Large intestine (tissue), 3 donors: ENCODE data around the gene PIK3R6. TPM values are rescaled to one million over a fixed set of nuclear protein-coding genes. Genes with fewer than 3 reads are reported as not detected.
"Not testable (repeated sequence)": the region's sequence is repeated elsewhere in the genome, so short reads cannot be mapped to it uniquely, and the experiment has no call there.

Source experiments
- DNase-seq, 2 donors: peaks; one replicate each; pipeline versions ENCODE4 v3.0.0 to v3.0.0-alpha.2; 2013
- H3K27ac ChIP-seq: one replicate; pipeline ENCODE4 v1.5.1; 2013; ENCODE audit warnings: low read length
- H3K27me3 ChIP-seq: 2 replicates; pipeline ENCODE4 v1.6.1; 2013; ENCODE audit warnings: low read length; ENCODE audit not compliant: control insufficient read depth, insufficient read depth
- H3K36me3 ChIP-seq: 2 replicates; pipeline ENCODE4 v1.6.1; 2013; ENCODE audit warnings: low read length; ENCODE audit not compliant: control insufficient read depth, insufficient read depth
- H3K4me1 ChIP-seq: one replicate; pipeline ENCODE4 v1.6.1; 2013; ENCODE audit warnings: low read length; ENCODE audit not compliant: control insufficient read depth, insufficient read depth
- H3K4me3 ChIP-seq: one replicate; pipeline ENCODE4 v1.5.1; 2013; ENCODE audit warnings: low read length
- H3K9me3 ChIP-seq: one replicate; pipeline ENCODE4 v1.6.1; 2013; ENCODE audit warnings: mild to moderate bottlenecking, low read depth, low read length, moderate library complexity; ENCODE audit not compliant: control insufficient read depth
- WGBS: methylation state at CpG from one replicate; pipeline ENCODE4 v1.1.5; 2013; ENCODE audit warnings: low lambda C conversion rate; ENCODE audit not compliant: insufficient coverage; 5-methylcytosine and 5-hydroxymethylcytosine counted together
- polyA plus RNA-seq: library from polyadenylated mRNA; unstranded; fragments of 120-200 nt; gene quantifications from one replicate; pipeline ENCODE4 v1.2.1, GENCODE V29; 2013

Gene PIK3R6
- polyA plus RNA-seq, 1 donor = 2.4 TPM

DNA sequence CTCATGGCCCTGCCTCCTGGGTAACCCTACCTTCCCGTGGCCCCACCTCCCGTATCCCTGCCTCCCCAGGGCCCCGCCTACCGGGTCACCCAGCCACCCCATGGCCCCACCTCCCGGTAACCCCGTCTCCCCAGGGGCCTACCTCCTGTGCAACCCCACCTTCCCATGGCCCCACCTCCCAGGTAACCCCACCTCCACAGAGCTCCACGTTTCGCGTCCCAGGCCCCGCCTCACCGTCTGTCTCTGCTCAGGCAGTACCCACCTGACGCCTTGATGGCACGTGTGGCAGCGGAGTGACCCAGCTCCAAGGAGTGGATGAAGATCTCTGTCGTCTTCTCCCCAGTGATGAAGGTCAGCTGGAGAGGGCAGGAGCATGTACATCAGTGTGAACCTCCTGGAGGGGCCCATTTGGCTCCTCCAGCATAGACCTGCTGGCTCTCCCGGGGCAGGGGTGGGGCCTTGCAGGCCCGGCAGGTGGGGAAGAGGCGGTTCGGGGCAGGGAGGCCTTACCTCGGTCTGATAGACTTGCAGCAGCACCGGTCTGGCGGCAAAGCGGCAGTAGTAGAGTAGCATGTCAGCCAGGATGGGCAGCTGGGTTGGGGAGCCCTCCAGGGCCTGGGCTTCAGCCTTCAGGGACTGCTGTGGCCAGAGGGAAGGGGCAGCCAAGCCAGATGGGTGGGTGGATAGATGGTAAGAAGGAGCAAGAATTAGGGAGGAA is 18.7 kb upstream of the PIK3R6 start:
- no peaks in the 10 kb centered on the region for H3K4me1 ChIP-seq
- WGBS = 100% methylated on average over 1 of the region's 23 CpGs

DNA sequence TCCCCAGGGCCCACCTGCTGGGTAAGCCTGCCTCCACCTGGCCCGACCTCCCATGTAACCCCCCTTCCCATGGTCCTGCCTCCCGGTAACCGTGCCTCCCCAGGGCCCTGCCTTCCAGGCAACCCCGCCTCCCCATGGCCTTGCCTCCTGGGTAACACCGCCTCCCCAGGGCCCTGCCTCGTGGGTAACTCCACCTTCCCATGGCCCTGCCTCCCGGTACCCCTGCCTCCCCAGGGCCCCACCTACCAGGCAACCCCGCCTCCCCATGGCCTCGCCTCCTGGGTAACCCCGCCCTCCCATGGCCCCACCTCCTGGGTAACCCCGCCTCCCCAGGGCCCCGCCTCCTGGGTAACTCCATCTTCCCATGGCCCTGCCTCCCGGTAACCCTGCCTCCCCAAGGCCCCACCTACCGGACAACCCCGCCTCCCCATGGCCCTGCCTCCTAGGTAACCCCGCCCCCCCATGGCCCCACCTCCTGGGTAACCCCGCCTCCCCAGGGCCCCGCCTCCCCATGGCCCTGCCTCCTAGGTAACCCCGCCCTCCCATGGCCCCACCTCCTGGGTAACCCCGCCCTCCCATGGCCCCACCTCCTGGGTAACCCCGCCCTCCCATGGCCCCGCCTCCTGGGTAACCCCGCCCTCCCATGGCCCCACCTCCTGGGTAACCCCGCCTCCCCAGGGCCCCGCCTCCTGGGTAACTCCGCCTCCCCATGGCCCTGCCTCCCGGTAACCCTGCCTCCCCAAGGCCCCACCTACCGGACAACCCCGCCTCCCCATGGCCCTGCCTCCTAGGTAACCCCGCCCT is 17.9 kb upstream of the PIK3R6 start:
- H3K9me3 ChIP-seq, H3K4me3 ChIP-seq, H3K27me3 ChIP-seq, DNase-seq, H3K27ac ChIP-seq, H3K36me3 ChIP-seq, H3K4me1 ChIP-seq: not testable (repeated sequence)
- no CpG with 5 or more reads among the region's 30 CpGs for WGBS

More for the DNA sequence above, 18.7 kb upstream of the PIK3R6 start:
- H3K9me3 ChIP-seq = no peaks in the 10 kb centered on the region
- no peak overlapping the region for H3K27ac ChIP-seq
- H3K27me3 ChIP-seq = no peaks in the 10 kb centered on the region
- no peak overlapping the region for H3K4me3 ChIP-seq
- H3K36me3 ChIP-seq = no peaks in the 10 kb centered on the region
- DNase-seq = no peak

DNA sequence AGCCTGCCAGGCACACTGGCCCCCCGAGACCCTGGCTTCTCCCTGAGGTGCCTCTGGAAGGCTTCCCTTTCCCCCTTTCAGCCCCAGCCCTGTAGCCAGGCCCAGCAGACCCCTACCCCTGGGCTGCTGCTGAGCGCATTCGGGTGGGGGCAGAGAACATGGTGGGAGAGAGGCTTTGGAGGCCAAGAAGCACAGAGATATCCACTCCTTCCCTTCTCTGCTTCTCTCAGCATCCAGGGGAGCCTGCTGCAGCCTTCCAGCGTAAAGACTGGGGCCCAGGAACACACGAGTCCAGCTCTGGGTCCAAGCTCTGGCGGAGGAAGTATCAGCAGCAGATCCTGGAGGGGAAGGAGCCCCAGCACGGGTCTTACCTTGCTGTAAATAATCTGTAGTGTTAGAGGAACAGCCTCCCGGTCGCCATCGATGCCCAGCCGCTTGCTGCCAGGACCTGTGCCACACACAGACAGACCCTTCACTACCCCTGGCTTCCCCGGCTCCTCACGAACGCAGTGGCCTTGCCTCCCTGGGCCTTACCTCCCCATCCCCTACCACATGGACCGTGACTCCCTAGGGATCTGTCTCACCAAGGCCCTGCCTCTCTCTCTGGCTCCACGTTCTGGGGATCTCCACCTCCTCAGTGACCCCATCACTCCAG is 17.0 kb upstream of the PIK3R6 start:
- Histone ChIP-seq H3K27ac (no peak overlapping the region), H3K36me3 (no peaks in the 10 kb centered on the region), H3K4me1 (no peaks in the 10 kb centered on the region), H3K4me3 (no peak overlapping the region), H3K27me3 (no peaks in the 10 kb centered on the region), H3K9me3 (no peaks in the 10 kb centered on the region)
- no CpG with 5 or more reads among the region's 16 CpGs for WGBS
- no peak for DNase-seq

DNA sequence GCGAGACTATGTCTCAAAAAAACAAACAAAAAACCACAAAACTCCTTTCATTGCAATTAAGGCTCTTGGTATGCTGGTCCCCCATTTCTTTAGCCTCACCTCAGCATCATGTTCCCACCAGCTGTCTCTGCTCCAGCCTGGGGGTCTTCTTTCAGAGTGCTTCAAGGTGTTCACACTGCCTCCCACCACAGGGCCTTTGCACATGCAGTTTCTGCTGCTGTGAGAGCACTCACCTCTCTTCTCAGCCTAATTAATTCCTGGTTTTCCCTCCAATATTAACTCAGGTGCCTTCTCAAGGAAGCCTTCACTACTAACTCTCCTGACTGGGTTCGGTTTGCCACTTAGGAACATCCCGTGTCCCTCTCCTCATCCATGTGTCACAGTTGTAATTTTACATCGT is 15.9 kb upstream of the PIK3R6 start:
- no CpG with 5 or more reads among the region's 4 CpGs for WGBS
- Histone ChIP-seq H3K27me3 (no peaks in the 10 kb centered on the region), H3K27ac (no peak overlapping the region), H3K36me3 (no peaks in the 10 kb centered on the region), H3K4me1 (no peaks in the 10 kb centered on the region), H3K4me3 (no peak overlapping the region), H3K9me3 (no peaks in the 10 kb centered on the region)
- no peak for DNase-seq

DNA sequence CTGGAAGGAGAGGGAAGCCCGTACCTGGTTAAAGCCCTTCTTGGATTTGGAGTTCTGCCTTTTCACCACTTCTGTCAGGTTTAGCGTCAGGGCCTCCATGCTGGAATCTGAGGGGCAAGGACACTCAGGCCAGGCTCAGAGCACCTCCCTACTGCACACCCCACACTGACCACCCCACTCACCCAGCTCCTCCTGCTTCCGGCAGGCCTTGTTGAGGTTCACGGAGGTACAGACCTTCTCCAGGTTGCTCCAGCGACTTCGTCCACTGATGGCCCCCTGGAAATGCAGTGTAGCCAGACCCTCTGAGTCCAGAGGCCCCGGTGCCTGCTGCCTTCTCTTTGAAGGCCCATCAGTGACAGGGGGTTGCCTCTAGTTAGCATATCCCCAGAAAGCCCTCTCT is 14.1 kb upstream of the PIK3R6 start:
- no CpG with 5 or more reads among the region's 7 CpGs for WGBS
- H3K4me3 ChIP-seq = no peak overlapping the region
- no peaks in the 10 kb centered on the region for H3K27me3 ChIP-seq
- no peaks in the 10 kb centered on the region for H3K9me3 ChIP-seq
- no peak overlapping the region for H3K27ac ChIP-seq
- no peaks in the 10 kb centered on the region for H3K36me3 ChIP-seq
- no peak for DNase-seq
- no peaks in the 10 kb centered on the region for H3K4me1 ChIP-seq

DNA sequence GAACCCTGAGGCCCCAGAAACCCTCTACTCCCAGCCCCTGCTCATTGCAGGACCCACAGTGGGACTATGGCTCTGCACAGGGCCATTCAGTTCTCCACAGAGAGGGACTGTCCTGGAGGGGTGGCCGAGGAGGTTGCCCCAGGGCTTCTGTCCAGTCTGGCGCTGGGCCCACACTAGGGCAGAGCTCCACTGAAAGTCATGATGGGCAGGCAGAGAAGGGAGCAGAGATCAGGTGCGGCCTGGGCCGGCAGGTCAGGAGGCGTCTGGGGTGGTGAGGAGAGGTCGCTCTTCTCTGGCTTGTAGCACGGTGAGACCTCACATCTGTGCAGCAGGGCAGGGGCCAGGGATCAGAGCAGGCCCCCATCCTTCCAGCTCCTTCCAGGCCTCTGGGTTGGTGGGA is 13.0 kb upstream of the PIK3R6 start:
- DNase-seq = no peak
- Histone ChIP-seq H3K4me3 (no peak overlapping the region), H3K27ac (no peak overlapping the region), H3K27me3 (peaks cover 6% of the 10 kb centered on the region), H3K4me1 (no peaks in the 10 kb centered on the region), H3K36me3 (no peaks in the 10 kb centered on the region), H3K9me3 (no peaks in the 10 kb centered on the region)
- WGBS = no CpG with 5 or more reads among the region's 7 CpGs

DNA sequence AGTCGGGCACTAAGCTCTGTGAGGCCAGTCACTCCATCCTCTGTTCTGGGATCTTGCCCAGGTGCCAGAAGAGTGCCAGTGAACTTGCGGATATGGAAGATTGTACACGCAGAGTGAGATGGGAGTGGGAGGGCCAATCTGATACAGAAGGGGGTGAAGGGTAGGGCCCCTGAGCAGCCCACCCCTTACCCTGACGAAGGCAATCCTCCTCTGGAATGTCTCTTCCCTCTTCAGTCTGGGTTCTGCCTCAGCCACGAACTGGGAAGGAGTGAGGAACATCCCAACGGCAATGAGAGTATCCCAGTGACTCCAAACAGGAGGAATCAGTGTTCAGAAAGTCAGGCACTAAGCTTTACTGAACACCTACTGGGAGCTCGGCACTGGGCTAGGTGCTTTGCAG is 11.9 kb upstream of the PIK3R6 start:
- Histone ChIP-seq H3K4me1 (no peaks in the 10 kb centered on the region), H3K36me3 (no peaks in the 10 kb centered on the region), H3K4me3 (no peak overlapping the region), H3K27ac (no peak overlapping the region), H3K9me3 (no peaks in the 10 kb centered on the region), H3K27me3 (peaks cover 11% of the 10 kb centered on the region)
- WGBS = no CpG with 5 or more reads among the region's 7 CpGs
- no peak for DNase-seq

DNA sequence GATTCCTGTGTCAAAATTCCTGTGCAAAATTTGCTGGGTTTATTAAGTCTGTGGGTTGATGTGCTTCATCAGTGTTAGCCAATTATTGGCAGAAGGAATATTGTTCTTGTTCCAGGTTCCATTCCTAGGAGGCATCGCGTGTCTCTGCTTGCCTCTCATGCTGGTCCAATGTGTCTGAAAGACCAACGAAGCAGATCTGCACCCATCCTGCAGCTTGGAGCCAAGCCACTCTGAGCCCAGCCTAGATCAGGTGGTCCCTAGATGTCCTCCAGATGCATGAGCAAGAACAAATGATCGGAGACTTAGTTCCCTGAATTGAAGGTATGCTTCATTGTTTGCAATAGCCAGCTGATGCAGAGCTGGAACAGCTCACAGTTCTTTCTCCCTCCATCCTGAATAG is 10.5 kb upstream of the PIK3R6 start:
- peaks cover 19% of the 10 kb centered on the region for H3K27me3 ChIP-seq
- no peak for DNase-seq
- H3K27ac ChIP-seq = no peak overlapping the region
- H3K9me3 ChIP-seq = no peaks in the 10 kb centered on the region
- no peak overlapping the region for H3K4me3 ChIP-seq
- no CpG with 5 or more reads among the region's 4 CpGs for WGBS
- H3K4me1 ChIP-seq = no peaks in the 10 kb centered on the region
- no peaks in the 10 kb centered on the region for H3K36me3 ChIP-seq

DNA sequence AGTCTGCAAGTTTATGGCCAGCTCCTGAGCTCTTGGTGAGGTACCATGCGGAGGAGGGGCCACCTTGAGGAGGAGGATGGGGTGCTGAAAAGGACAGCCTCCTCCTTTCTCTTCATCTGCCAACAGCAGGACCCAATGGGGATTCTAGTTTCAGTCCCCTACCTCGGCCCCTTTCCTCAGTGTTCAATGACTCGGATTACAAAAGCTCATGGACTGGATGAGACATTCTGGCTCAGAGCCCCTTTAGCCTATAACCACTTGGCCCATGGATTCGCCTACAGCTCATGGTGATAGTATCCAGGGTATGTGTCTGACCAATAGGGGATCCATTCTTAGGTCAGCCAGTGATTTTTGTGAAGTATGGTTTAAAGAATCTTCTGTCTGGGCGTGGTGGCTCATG is 8.5 kb upstream of the PIK3R6 start:
- no CpG with 5 or more reads among the region's 5 CpGs for WGBS

DNA sequence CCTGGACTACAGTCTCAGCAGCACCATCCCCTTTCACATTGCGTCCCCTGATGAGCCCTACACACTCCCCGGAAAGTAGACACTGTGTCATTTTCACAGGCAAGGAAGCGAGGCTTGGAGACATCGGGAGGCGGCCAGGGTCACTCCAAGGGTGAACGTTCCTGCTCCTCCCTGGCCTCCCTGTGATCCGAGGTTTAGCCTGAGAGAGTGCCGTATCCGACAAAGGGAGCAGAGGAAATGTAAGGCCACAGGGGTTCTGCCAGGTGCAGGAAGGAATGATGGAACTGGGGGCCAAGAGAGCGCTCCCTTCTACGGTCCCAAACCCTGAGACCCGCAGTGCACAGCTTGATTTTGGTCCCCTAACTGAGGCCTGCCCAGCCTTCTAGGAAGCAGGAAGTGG is 8.0 kb upstream of the PIK3R6 start:
- Histone ChIP-seq H3K27me3 (peaks cover 22% of the 10 kb centered on the region), H3K27ac (no peak overlapping the region), H3K36me3 (no peaks in the 10 kb centered on the region), H3K4me1 (no peaks in the 10 kb centered on the region), H3K9me3 (no peaks in the 10 kb centered on the region), H3K4me3 (no peak overlapping the region)
- WGBS = no CpG with 5 or more reads among the region's 12 CpGs
- DNase-seq = no peak

More for the DNA sequence above, 8.5 kb upstream of the PIK3R6 start:
- H3K27me3 ChIP-seq = peaks cover 22% of the 10 kb centered on the region
- H3K4me1 ChIP-seq = no peaks in the 10 kb centered on the region
- no peak for DNase-seq
- H3K9me3 ChIP-seq = no peaks in the 10 kb centered on the region
- no peak overlapping the region for H3K4me3 ChIP-seq
- H3K27ac ChIP-seq = no peak overlapping the region
- no peaks in the 10 kb centered on the region for H3K36me3 ChIP-seq
